Measurements from ENCODE around the gene PCDHGA1.

PCDHGA1 gene

GRCh38 chr5:141465351-141465750 lies 135.0 kb downstream of the PCDHGA1 start:
- no peak for DNase-seq

- peak; percentile 38 for DNase-seq
These were observed 145.4 kb downstream of the PCDHGA1 start, which contains the start of gene PCDHGC3 for GRCh38 chr5:141475625-141476131. PCDHGC3 (plus strand) TSS chr5:141475966; CDS start chr5:141476117, 151 bp downstream.

GRCh38 chr5:141476132-141476911 lies 146.0 kb downstream of the PCDHGA1 start:
- DNase-seq, result no peak

- no peak for DNase-seq
These were observed 146.8 kb downstream of the PCDHGA1 start for GRCh38 chr5:141477044-141477575.

- no peak for DNase-seq
These were observed 147.5 kb downstream of the PCDHGA1 start for GRCh38 chr5:141477815-141478214.

- no peak for DNase-seq
These were observed 148.1 kb downstream of the PCDHGA1 start for GRCh38 chr5:141478321-141478945.

- DNase-seq, result no peak
These were observed 149.5 kb downstream of the PCDHGA1 start for GRCh38 chr5:141479776-141480175.

GRCh38 chr5:141483902-141484301 lies 153.6 kb downstream of the PCDHGA1 start:
- DNase-seq, result no peak

GRCh38 chr5:141484310-141484640 lies 154.0 kb downstream of the PCDHGA1 start:
- no peak for DNase-seq

GRCh38 chr5:141484641-141485311 lies 154.5 kb downstream of the PCDHGA1 start, which contains the start of gene PCDHGC4:
PCDHGC4 (plus strand) TSS chr5:141485030; CDS start chr5:141485174, 144 bp downstream.
- peak; percentile 26 for DNase-seq

- DNase-seq, result no peak
These were observed 155.2 kb downstream of the PCDHGA1 start for GRCh38 chr5:141485321-141486055.

- no peak for DNase-seq
These were observed 155.8 kb downstream of the PCDHGA1 start for GRCh38 chr5:141486091-141486490.

- DNase-seq, result no peak
These were observed 156.8 kb downstream of the PCDHGA1 start for GRCh38 chr5:141487131-141487530.

- no peak for DNase-seq
These were observed 158.6 kb downstream of the PCDHGA1 start, which contains the start of gene PCDHGC5 for GRCh38 chr5:141488591-141489561. PCDHGC5 (plus strand) TSS chr5:141489081; CDS start chr5:141489241, 160 bp downstream.

GRCh38 chr5:141489841-141490240 lies 159.5 kb downstream of the PCDHGA1 start:
- DNase-seq, result no peak

- DNase-seq, result no peak
These were observed 160.0 kb downstream of the PCDHGA1 start for GRCh38 chr5:141490271-141490670.

- DNase-seq, result no peak
These were observed 160.5 kb downstream of the PCDHGA1 start for GRCh38 chr5:141490771-141491170.

- DNase-seq, result no peak
These were observed 161.2 kb downstream of the PCDHGA1 start for GRCh38 chr5:141491323-141492167.

GRCh38 chr5:141492168-141492885 lies 162.0 kb downstream of the PCDHGA1 start:
- no peak for DNase-seq

Measured in NCI-H1436 treated with DMSO at 0.1 percent for 48 hours (cell line).